Mammary epithelial cell (primary cell): ENCODE results near the gene SEMA3A.

Experiments used
- EZH2 ChIP-seq: IDR thresholded peaks from 2 replicates; pipeline ENCODE4 v1.6.1; 2012; ENCODE audit warnings: low read length, inconsistent platforms, borderline replicate concordance
- TF ChIP-seq, protein P1 (sequence below), 2 donors: IDR thresholded peaks in 1 of 2; conservative IDR thresholded peaks in 1 of 2; 2 replicates each; pipeline ENCODE4 v1.5.1; 2011 to 2012; ENCODE audit warnings: inconsistent platforms in 2 of 2, low read length in 2 of 2, mild to moderate bottlenecking in 2 of 2, control low read depth in 1 of 2, low read depth in 1 of 2; ENCODE audit not compliant: insufficient read depth in 1 of 2; ENCODE audit errors: extremely low read depth in 1 of 2

DNA sequence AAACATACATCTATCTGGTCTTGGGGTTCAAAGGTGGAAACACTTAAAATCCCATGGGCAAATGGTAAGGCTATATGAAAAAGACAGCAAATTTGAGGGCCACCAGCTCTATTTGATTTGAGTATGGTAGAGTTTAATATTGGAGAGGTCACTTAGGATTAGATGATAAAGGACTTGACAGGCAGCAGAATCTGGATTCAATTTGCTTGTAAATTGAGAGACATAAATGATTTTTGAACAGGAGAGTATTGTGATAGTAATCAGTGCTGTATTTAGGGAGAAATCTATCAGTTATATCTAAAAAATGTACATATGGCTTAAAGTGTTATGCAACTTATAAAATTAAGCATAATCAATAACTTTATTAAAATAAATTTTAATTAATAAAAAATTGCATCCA, 155.2 kb downstream of the SEMA3A start:
- TF ChIP-seq, protein P1, sequence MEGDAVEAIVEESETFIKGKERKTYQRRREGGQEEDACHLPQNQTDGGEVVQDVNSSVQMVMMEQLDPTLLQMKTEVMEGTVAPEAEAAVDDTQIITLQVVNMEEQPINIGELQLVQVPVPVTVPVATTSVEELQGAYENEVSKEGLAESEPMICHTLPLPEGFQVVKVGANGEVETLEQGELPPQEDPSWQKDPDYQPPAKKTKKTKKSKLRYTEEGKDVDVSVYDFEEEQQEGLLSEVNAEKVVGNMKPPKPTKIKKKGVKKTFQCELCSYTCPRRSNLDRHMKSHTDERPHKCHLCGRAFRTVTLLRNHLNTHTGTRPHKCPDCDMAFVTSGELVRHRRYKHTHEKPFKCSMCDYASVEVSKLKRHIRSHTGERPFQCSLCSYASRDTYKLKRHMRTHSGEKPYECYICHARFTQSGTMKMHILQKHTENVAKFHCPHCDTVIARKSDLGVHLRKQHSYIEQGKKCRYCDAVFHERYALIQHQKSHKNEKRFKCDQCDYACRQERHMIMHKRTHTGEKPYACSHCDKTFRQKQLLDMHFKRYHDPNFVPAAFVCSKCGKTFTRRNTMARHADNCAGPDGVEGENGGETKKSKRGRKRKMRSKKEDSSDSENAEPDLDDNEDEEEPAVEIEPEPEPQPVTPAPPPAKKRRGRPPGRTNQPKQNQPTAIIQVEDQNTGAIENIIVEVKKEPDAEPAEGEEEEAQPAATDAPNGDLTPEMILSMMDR (conservative IDR thresholded peaks at IDR 0.05 in 1 of 2, IDR thresholded peaks at IDR 0.05 in 1 of 2; ENCODE audit: extremely low read depth in 1 of 2, insufficient read depth in 1 of 2, low read depth in 1 of 2, low read length in 2 of 2), result no peak
- TF ChIP-seq EZH2, result no peak
